ENCODE measurements around the gene SLC38A2. TPM values are rescaled to one million over a fixed set of nuclear protein-coding genes. Genes with fewer than 3 reads are reported as not detected.

The SLC38A2 gene
- total RNA-seq, 1 donor from 2014 or later: 348 TPM

DNA sequence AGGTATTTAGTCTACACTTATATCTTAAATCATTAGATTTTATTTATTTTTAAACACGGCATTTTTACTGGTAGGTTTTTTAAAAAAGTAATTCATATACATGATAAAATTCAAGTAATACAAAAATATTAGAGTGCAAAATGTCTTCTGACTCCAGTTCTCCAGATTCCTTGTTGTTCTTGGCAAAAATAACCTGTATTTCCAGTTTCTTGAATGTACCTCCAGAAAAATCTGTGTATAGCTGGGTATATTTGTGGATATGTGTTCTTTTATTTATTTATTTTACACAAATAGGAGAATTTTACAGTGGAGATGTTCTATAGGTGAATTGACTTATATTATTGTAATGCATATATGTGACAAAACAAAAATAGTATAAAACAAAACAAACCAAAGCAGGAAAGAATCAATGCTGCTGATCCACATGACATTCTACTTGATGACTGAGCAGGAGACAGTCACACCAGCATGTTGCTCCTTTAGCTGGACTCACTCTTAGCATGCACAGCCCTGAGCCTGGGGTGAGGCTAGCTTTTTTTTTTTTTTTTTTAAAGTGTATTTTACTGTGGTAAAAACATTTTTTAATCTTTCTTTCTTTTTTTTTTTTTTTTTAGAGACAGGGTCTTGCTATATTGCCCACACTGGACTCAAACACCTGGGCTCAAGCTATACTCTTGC is 42.2 kb upstream of the SLC38A2 start:
- Mint-ChIP-seq H3K4me1 (no peaks in the 10 kb centered on the region), H3K9me3 (peaks cover 2% of the 10 kb centered on the region)
- no peaks in the 10 kb centered on the region for H3K9me3 ChIP-seq (ENCODE audit: low read depth)

DNA sequence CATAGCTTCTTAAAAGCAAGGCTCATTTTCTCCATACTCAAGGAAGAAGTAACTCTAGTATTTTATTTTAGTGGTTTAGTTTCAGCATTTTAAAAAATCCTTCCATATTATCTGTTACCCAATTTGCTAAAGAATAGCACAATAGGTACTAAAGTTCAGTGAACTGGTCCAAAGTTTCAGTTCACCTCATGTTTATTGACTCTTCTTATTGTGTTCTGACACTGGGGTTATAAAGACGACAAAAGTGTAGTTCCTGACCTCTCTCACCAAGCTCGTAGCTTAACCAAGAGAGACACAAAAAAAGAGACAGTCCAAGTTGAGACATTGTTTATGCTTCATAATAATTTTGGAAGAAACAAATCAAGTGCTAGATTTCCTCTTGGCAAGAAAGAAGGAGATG is 40.8 kb upstream of the SLC38A2 start:
- Histone ChIP-seq H3K9me3 (ENCODE audit: low read depth) (no peaks in the 10 kb centered on the region), H3K9ac (no peak overlapping the region), H4K20me1 (ENCODE audit: low read depth) (no peaks in the 10 kb centered on the region), H3K27ac (no peak overlapping the region), H3K79me2 (ENCODE audit: low read depth) (no peaks in the 10 kb centered on the region), H3K4me2 (no peak overlapping the region), H3F3A (ENCODE audit: low read depth) (no peaks in the 10 kb centered on the region), H3K27me3 (no peaks in the 10 kb centered on the region), H2AFZ (replicated peaks) (no peak overlapping the region), H3K4me1 (no peaks in the 10 kb centered on the region), H3K36me3 (no peaks in the 10 kb centered on the region), H3K4me3 (no peak overlapping the region)
- Mint-ChIP-seq H3K27me3 (ENCODE audit: insufficient read depth, low read depth) (no peaks in the 10 kb centered on the region), H3K9me3 (no peaks in the 10 kb centered on the region), H3K36me3 (no peaks in the 10 kb centered on the region), H3K27ac (no peak overlapping the region), H3K4me1 (no peaks in the 10 kb centered on the region), H3K4me3 (no peak overlapping the region)
- no peak for TF ChIP-seq EZH2phosphoT487 (IDR thresholded peaks at IDR 0.05)
- TF ChIP-seq, protein P1, sequence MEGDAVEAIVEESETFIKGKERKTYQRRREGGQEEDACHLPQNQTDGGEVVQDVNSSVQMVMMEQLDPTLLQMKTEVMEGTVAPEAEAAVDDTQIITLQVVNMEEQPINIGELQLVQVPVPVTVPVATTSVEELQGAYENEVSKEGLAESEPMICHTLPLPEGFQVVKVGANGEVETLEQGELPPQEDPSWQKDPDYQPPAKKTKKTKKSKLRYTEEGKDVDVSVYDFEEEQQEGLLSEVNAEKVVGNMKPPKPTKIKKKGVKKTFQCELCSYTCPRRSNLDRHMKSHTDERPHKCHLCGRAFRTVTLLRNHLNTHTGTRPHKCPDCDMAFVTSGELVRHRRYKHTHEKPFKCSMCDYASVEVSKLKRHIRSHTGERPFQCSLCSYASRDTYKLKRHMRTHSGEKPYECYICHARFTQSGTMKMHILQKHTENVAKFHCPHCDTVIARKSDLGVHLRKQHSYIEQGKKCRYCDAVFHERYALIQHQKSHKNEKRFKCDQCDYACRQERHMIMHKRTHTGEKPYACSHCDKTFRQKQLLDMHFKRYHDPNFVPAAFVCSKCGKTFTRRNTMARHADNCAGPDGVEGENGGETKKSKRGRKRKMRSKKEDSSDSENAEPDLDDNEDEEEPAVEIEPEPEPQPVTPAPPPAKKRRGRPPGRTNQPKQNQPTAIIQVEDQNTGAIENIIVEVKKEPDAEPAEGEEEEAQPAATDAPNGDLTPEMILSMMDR (IDR thresholded peaks at IDR 0.05): no peak
- no peak for TF ChIP-seq EZH2 (IDR thresholded peaks at IDR 0.05)
- no peak for DNase-seq (ENCODE audit: low spot score)

More for the DNA sequence above, 42.2 kb upstream of the SLC38A2 start:
- no peaks in the 10 kb centered on the region for H3F3A ChIP-seq (ENCODE audit: low read depth)
- no peaks in the 10 kb centered on the region for H4K20me1 ChIP-seq (ENCODE audit: low read depth)
- no peak overlapping the region for H3K4me2 ChIP-seq
- TF ChIP-seq, protein P1 (IDR thresholded peaks at IDR 0.05): no peak
- no peak for TF ChIP-seq EZH2 (IDR thresholded peaks at IDR 0.05)
- no peak for TF ChIP-seq EZH2phosphoT487 (IDR thresholded peaks at IDR 0.05)
- no peaks in the 10 kb centered on the region for H3K36me3 ChIP-seq
- H3K4me1 ChIP-seq: no peaks in the 10 kb centered on the region
- no peaks in the 10 kb centered on the region for H3K27me3 Mint-ChIP-seq (ENCODE audit: insufficient read depth, low read depth)
- no peak overlapping the region for H3K4me3 Mint-ChIP-seq
- H3K79me2 ChIP-seq (ENCODE audit: low read depth): no peaks in the 10 kb centered on the region
- DNase-seq (ENCODE audit: low spot score): no peak
- H3K27me3 ChIP-seq: no peaks in the 10 kb centered on the region
- H3K27ac Mint-ChIP-seq: no peak overlapping the region
- no peaks in the 10 kb centered on the region for H3K36me3 Mint-ChIP-seq
- no peak overlapping the region for H2AFZ ChIP-seq (replicated peaks)
- H3K27ac ChIP-seq: no peak overlapping the region
- H3K9ac ChIP-seq: no peak overlapping the region
- no peak overlapping the region for H3K4me3 ChIP-seq

DNA sequence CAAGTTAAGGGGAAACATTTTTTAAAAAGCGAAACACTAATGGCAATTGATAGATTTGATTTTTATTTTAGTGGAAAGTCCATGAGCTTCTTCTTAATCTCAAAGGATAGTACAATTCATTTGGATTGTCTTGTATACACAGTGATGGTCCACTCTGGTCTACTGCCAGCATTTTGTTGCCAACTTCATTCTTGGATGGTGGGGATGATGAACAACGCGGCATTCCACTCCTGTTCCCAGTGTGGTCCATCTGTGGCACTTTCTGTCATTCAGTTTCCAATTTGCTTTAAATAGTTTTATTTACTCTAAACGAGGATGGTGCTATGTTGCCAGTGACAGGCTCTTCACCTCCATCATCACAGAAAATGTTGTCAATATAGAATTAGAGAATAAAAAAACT is 40.3 kb upstream of the SLC38A2 start:
- no peaks in the 10 kb centered on the region for H4K20me1 ChIP-seq (ENCODE audit: low read depth)
- no peak overlapping the region for H3K4me3 ChIP-seq
- no peaks in the 10 kb centered on the region for H3K9me3 Mint-ChIP-seq
- H3K27me3 Mint-ChIP-seq (ENCODE audit: insufficient read depth, low read depth): no peaks in the 10 kb centered on the region
- H3K27me3 ChIP-seq: no peaks in the 10 kb centered on the region
- H3K27ac Mint-ChIP-seq: no peak overlapping the region
- no peak for TF ChIP-seq EZH2phosphoT487 (IDR thresholded peaks at IDR 0.05)
- TF ChIP-seq, protein P1 (IDR thresholded peaks at IDR 0.05): no peak
- TF ChIP-seq EZH2 (IDR thresholded peaks at IDR 0.05): no peak
- no peak overlapping the region for H2AFZ ChIP-seq (replicated peaks)
- H3K4me3 Mint-ChIP-seq: no peak overlapping the region
- H3K36me3 ChIP-seq: no peaks in the 10 kb centered on the region
- H3K79me2 ChIP-seq (ENCODE audit: low read depth): no peaks in the 10 kb centered on the region
- H3K9me3 ChIP-seq (ENCODE audit: low read depth): no peaks in the 10 kb centered on the region
- H3K9ac ChIP-seq: no peak overlapping the region
- no peaks in the 10 kb centered on the region for H3F3A ChIP-seq (ENCODE audit: low read depth)
- H3K36me3 Mint-ChIP-seq: no peaks in the 10 kb centered on the region
- no peaks in the 10 kb centered on the region for H3K4me1 ChIP-seq
- DNase-seq (ENCODE audit: low spot score): no peak
- no peak overlapping the region for H3K4me2 ChIP-seq
- H3K27ac ChIP-seq: no peak overlapping the region
- no peaks in the 10 kb centered on the region for H3K4me1 Mint-ChIP-seq

All from neural progenitor cell (in vitro differentiated cells).